Activated CD8-positive, alpha-beta T cell treated with anti-CD3 and anti-CD28 coated beads for 36 hours (primary cell): ENCODE data around the gene DUOX2. TPM values are rescaled to one million over a fixed set of nuclear protein-coding genes. Genes with fewer than 3 reads are reported as not detected.

Experiments used
- ATAC-seq: fragments of 200-7000 bp; cut with Tn5 transposase; one replicate; pipeline ENCODE4 v1.10.0; 2021; ENCODE audit warnings: mild to moderate bottlenecking, moderate library complexity
- CTCF ChIA-PET: fragments of 350-600 bp; sonication (Branson Sonifier 250); formaldehyde crosslinking; loops from one replicate; lab custom pipeline; 2021; ENCODE audit warnings: antibody characterized with exemption; lab: Charles Lee
- POLR2A ChIA-PET: fragments of 350-600 bp; sonication (Branson Sonifier 250); formaldehyde crosslinking; loops from one replicate; lab custom pipeline; 2021; ENCODE audit warnings: antibody characterized with exemption; lab: Charles Lee
- DNase-seq: peaks from one replicate; pipeline ENCODE4 v3.0.0-alpha.2; 2020
- H3K27ac Mint-ChIP-seq: one replicate; pipeline ENCODE4 v1.8.0; 2021; ENCODE audit warnings: mild to moderate bottlenecking, mixed read lengths
- H3K27me3 Mint-ChIP-seq: one replicate; pipeline ENCODE4 v1.8.0; 2021; ENCODE audit warnings: mixed read lengths
- H3K36me3 Mint-ChIP-seq: one replicate; pipeline ENCODE4 v1.8.0; 2021; ENCODE audit warnings: low read depth, mixed read lengths
- H3K4me1 Mint-ChIP-seq: one replicate; pipeline ENCODE4 v1.8.0; 2021; ENCODE audit warnings: low read depth, mixed read lengths
- H3K4me3 Mint-ChIP-seq: one replicate; pipeline ENCODE4 v1.8.0; 2021; ENCODE audit warnings: mild to moderate bottlenecking, moderate library complexity, mixed read lengths
- H3K9me3 Mint-ChIP-seq: one replicate; pipeline ENCODE4 v1.8.0; 2021; ENCODE audit warnings: mixed read lengths
- CTCF ChIP-seq: fragments of 200-600 bp; IDR thresholded peaks from one replicate; pipeline ENCODE4 v1.8.0; 2022; ENCODE audit warnings: antibody characterized with exemption, mild to moderate bottlenecking
- intact Hi-C: fragments of 100-400 bp; cut with micrococcal nuclease; formaldehyde crosslinking; loops from one replicate; pipeline ENCODE4 v1.10.0; 2022
- total RNA-seq, 2 experiments: library from RNA; stranded (reverse); gene quantifications; one replicate each; pipeline ENCODE4 v1.2.3, GENCODE V29; 2021

The DUOX2 gene
- total RNA-seq, 2 experiments from 2014 or later, result 0.05 to 0.18 TPM

GRCh38 chr15:45121706-45122417, 7.9 kb upstream of the DUOX2 start:
- Mint-ChIP-seq H3K36me3 (no peaks in the 10 kb centered on the region), H3K4me3 (no peak overlapping the region), H3K27ac (no peak overlapping the region), H3K9me3 (no peaks in the 10 kb centered on the region), H3K27me3 (peaks cover 42% of the 10 kb centered on the region), H3K4me1 (peaks cover 10% of the 10 kb centered on the region)
- ChIA-PET POLR2A (no interaction called here), CTCF (interaction anchor here (1.4 kb wide), 1 partner anchor 12 kb away, joined by 4 read pairs; no protein-coding TSS in a partner anchor)
- DNase-seq (no peak), ATAC-seq (no peak)
- intact Hi-C loops, result no loop called here
- TF ChIP-seq CTCF, result no peak

DNA sequence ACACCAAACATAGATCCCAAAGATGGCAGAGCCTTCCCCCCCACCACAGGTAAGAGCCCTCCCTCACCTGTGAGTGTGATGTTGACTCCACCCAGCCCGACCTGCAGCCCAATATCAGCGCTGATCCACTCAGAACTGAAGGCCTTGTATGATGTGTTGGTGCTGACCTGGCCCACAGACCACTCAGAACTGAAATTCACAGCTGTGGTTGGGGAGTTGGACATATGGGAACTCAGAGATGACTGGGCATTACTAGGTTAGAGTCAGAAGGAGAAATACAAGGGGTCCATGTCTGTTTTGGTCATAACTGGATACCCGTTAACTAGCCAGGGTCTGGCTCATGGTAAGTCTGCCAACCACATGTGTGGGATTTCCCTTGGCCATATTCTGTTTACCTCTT, 7.0 kb upstream of the DUOX2 start:
- H3K27me3 Mint-ChIP-seq, result peaks cover 44% of the 10 kb centered on the region
- intact Hi-C loops, result no loop called here
- ChIA-PET POLR2A (no interaction called here), CTCF (interaction anchor here (1.4 kb wide), 1 partner anchor 11 kb away, joined by 4 read pairs; no protein-coding TSS in a partner anchor)
- H3K9me3 Mint-ChIP-seq, result no peaks in the 10 kb centered on the region
- H3K36me3 Mint-ChIP-seq, result no peaks in the 10 kb centered on the region
- no peak overlapping the region for H3K27ac Mint-ChIP-seq
- no peak for ATAC-seq
- peaks cover 16% of the 10 kb centered on the region for H3K4me1 Mint-ChIP-seq
- H3K4me3 Mint-ChIP-seq, result no peak overlapping the region
- TF ChIP-seq CTCF, result no peak
- no peak for DNase-seq

DNA sequence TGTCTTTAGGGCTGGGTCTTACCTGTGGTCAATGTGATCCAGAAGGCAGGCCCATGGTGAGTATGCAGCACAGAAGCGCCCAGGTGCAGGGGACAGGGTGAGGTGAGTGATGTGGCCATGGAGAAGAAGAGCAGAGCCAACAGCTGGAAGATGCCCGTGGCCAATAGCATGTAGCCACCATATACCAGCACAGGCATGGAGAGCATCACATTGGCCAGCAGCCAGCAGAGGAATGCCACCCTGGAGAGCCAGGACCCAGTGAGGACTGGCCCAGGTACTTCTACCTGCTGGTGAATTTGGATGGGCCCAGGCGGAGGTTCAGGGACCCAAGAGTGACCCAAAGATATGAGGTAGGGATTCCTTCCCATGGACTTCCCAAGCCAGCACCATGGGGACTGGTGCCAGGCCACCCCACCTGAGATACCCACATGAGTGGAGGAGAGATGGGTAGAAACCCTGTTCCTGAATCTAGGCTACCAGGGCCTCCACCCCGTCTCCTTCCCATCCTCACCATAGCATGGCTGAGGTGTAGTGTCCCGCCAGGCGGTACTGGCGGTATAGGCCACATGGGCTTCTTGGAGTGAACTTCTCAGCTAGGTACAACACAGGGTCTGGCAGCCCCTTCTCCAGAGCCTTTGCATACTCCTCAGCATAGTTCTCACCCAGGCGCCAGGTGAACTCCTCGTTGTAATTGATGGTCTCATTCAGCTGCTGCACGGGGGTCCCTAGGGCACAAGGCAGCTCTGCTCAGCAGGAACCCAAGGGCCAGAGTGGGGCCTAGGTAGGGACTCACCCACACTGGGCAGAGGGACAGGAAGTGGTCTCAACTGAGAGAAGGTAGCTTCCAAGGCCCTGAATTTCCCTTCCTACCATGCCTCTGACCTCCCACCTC, 6.4 kb upstream of the DUOX2 start:
- intact Hi-C loops, result no loop called here
- no peaks in the 10 kb centered on the region for H3K36me3 Mint-ChIP-seq
- ATAC-seq, result no peak
- ChIA-PET CTCF (interaction anchor here (1.4 kb wide), 1 partner anchor 11 kb away, joined by 4 read pairs; no protein-coding TSS in a partner anchor), POLR2A (no interaction called here)
- no peaks in the 10 kb centered on the region for H3K9me3 Mint-ChIP-seq
- no peak for DNase-seq
- peaks cover 19% of the 10 kb centered on the region for H3K4me1 Mint-ChIP-seq
- no peak for TF ChIP-seq CTCF
- no peak overlapping the region for H3K27ac Mint-ChIP-seq
- peaks cover 44% of the 10 kb centered on the region for H3K27me3 Mint-ChIP-seq
- H3K4me3 Mint-ChIP-seq, result no peak overlapping the region

GRCh38 chr15:45118996-45119395, 5.0 kb upstream of the DUOX2 start:
- no peak overlapping the region for H3K27ac Mint-ChIP-seq
- CTCF ChIA-PET, result interaction anchor here (0.8 to 3.9 kb wide), 22 partner anchors 8 to 475 kb away, joined by 3 to 48 read pairs (median 8); partner anchors contain the start of genes DUOX1 and DUOXA1

More at GRCh38 chr15:45118996-45119395, 5.0 kb upstream of the DUOX2 start:
- no peaks in the 10 kb centered on the region for H3K9me3 Mint-ChIP-seq
- no peak for ATAC-seq
- H3K36me3 Mint-ChIP-seq, result no peaks in the 10 kb centered on the region
- POLR2A ChIA-PET, result no interaction called here
- DNase-seq, result no peak
- H3K4me1 Mint-ChIP-seq, result peaks cover 25% of the 10 kb centered on the region
- H3K4me3 Mint-ChIP-seq, result no peak overlapping the region
- H3K27me3 Mint-ChIP-seq, result peaks cover 51% of the 10 kb centered on the region
- TF ChIP-seq CTCF, result no peak
- intact Hi-C loops, result no loop called here
